H9 (cell line): ENCODE measurements around the gene RABGEF1. TPM values are rescaled to one million over a fixed set of nuclear protein-coding genes. Genes with fewer than 3 reads are reported as not detected.
A peak's percentile ranks its signal among the peaks of the same experiment; 100 is the strongest.

Experiments used
- DNase-seq: peaks from one replicate; pipeline ENCODE4 v3.0.0-alpha.2; 2017
- H2AFZ ChIP-seq: one replicate; pipeline ENCODE4 v1.6.1; 2013; ENCODE audit warnings: mild to moderate bottlenecking, low read length, control low read depth, moderate library complexity
- H2AK5ac ChIP-seq: 2 replicates; pipeline ENCODE4 v1.6.1; 2013; ENCODE audit warnings: low read length, control low read depth, mixed read lengths; ENCODE audit not compliant: insufficient read length
- H2BK120ac ChIP-seq: one replicate; pipeline ENCODE4 v1.6.1; 2013; ENCODE audit warnings: low read depth, mild to moderate bottlenecking, low read length, control low read depth, inconsistent platforms; ENCODE audit not compliant: poor library complexity, severe bottlenecking
- H2BK12ac ChIP-seq: 2 replicates; pipeline ENCODE4 v1.6.1; 2013; ENCODE audit warnings: low read length, control low read depth, mixed read lengths, low read depth; ENCODE audit not compliant: insufficient read length
- H2BK15ac ChIP-seq: 2 replicates; pipeline ENCODE4 v1.6.1; 2013; ENCODE audit warnings: low read depth, low read length, control low read depth
- H2BK20ac ChIP-seq: one replicate; pipeline ENCODE4 v1.6.1; 2013; ENCODE audit warnings: low read depth, mild to moderate bottlenecking, low read length, control low read depth, inconsistent platforms; ENCODE audit not compliant: poor library complexity, severe bottlenecking
- H2BK5ac ChIP-seq: 2 replicates; pipeline ENCODE4 v1.6.1; 2013; ENCODE audit warnings: low read length, control low read depth, mixed read lengths; ENCODE audit not compliant: insufficient read length
- H3K14ac ChIP-seq: 2 replicates; pipeline ENCODE4 v1.6.1; 2013; ENCODE audit warnings: low read length, control low read depth; ENCODE audit not compliant: insufficient read depth
- H3K18ac ChIP-seq: 2 replicates; pipeline ENCODE4 v1.6.1; 2013; ENCODE audit warnings: low read depth, mild to moderate bottlenecking, mixed read lengths, low read length, control low read depth; ENCODE audit not compliant: insufficient read length
- H3K23ac ChIP-seq: 2 replicates; pipeline ENCODE4 v1.6.1; 2013; ENCODE audit warnings: low read length, control low read depth, mixed read lengths, low read depth; ENCODE audit not compliant: insufficient read length
- H3K23me2 ChIP-seq: 2 replicates; pipeline ENCODE4 v1.6.1; 2013; ENCODE audit warnings: low read depth, mild to moderate bottlenecking, mixed read lengths, low read length, control low read depth; ENCODE audit not compliant: insufficient read length, poor library complexity, severe bottlenecking
- H3K27ac ChIP-seq: 2 replicates; pipeline ENCODE4 v1.5.1; 2013; ENCODE audit warnings: low read length, control low read depth, mixed read lengths, low read depth; ENCODE audit not compliant: insufficient read length
- H3K27me3 ChIP-seq: 2 replicates; pipeline ENCODE4 v1.6.1; 2013; ENCODE audit warnings: low read length, control low read depth, inconsistent platforms; ENCODE audit not compliant: insufficient read depth
- H3K4ac ChIP-seq: 2 replicates; pipeline ENCODE4 v1.6.1; 2013; ENCODE audit warnings: low read depth, mild to moderate bottlenecking, control low read depth, inconsistent platforms, low read length, moderate library complexity
- H3K4me1 ChIP-seq: 2 replicates; pipeline ENCODE4 v1.6.1; 2013; ENCODE audit warnings: low read length, control low read depth, inconsistent platforms; ENCODE audit not compliant: insufficient read depth
- H3K4me2 ChIP-seq: 2 replicates; pipeline ENCODE4 v1.6.1; 2013; ENCODE audit warnings: low read length, control low read depth, mixed read lengths; ENCODE audit not compliant: insufficient read length, insufficient read depth
- H3K56ac ChIP-seq: 2 replicates; pipeline ENCODE4 v1.6.1; 2013; ENCODE audit warnings: low read depth, mild to moderate bottlenecking, mixed read lengths, low read length, control low read depth; ENCODE audit not compliant: insufficient read length
- H3K79me1 ChIP-seq: 2 replicates; pipeline ENCODE4 v1.6.1; 2013; ENCODE audit warnings: low read depth, mild to moderate bottlenecking, moderate library complexity, low read length, control low read depth, inconsistent platforms; ENCODE audit not compliant: insufficient read depth, poor library complexity, severe bottlenecking
- H3K79me2 ChIP-seq: 2 replicates; pipeline ENCODE4 v1.6.1; 2013; ENCODE audit warnings: low read length, control low read depth, inconsistent platforms; ENCODE audit not compliant: insufficient read depth
- H3K9ac ChIP-seq: 2 replicates; pipeline ENCODE4 v1.6.1; 2013; ENCODE audit warnings: low read length, control low read depth, mixed read lengths; ENCODE audit not compliant: insufficient read length; ENCODE audit errors: extremely low read depth
- H3K9me3 ChIP-seq: one replicate; pipeline ENCODE4 v1.6.1; 2013; ENCODE audit warnings: low read depth, low read length, inconsistent platforms; ENCODE audit not compliant: control insufficient read depth
- H3T11ph ChIP-seq: one replicate; pipeline ENCODE4 v1.6.1; 2013; ENCODE audit warnings: mild to moderate bottlenecking, low read length, control low read depth, inconsistent platforms
- H4K20me1 ChIP-seq: one replicate; pipeline ENCODE4 v1.6.1; 2013; ENCODE audit not compliant: control insufficient read depth, insufficient read length, insufficient read depth
- H4K5ac ChIP-seq: 2 replicates; pipeline ENCODE4 v1.6.1; 2013; ENCODE audit warnings: low read depth, mild to moderate bottlenecking, mixed read lengths, low read length, control low read depth; ENCODE audit not compliant: insufficient read length
- H4K8ac ChIP-seq: replicated peaks from 2 replicates; pipeline ENCODE4 v1.6.1; 2013; ENCODE audit warnings: low read length, control low read depth, mixed read lengths, low read depth; ENCODE audit not compliant: insufficient read length
- H4K91ac ChIP-seq: 2 replicates; pipeline ENCODE4 v1.6.1; 2013; ENCODE audit warnings: low read depth, mild to moderate bottlenecking, moderate library complexity, mixed read lengths, low read length, control low read depth; ENCODE audit not compliant: insufficient read length
- H3K27ac Mint-ChIP-seq, 3 experiments: 2 replicates in 2 of 3; 3 replicates in 1 of 3; pipeline ENCODE4 v1.8.0; 2020 to 2021; ENCODE audit warnings: mixed read lengths in 3 of 3, mild to moderate bottlenecking in 1 of 3, moderate library complexity in 1 of 3
- H3K27me3 Mint-ChIP-seq: 2 replicates; pipeline ENCODE4 v1.8.0; 2021; ENCODE audit warnings: low read depth, mild to moderate bottlenecking, moderate library complexity, mixed read lengths
- H3K36me3 Mint-ChIP-seq, 3 experiments: 2 replicates in 2 of 3; 3 replicates in 1 of 3; pipeline ENCODE4 v1.8.0; 2020 to 2021; ENCODE audit warnings: low read depth in 3 of 3, mixed read lengths in 3 of 3; ENCODE audit not compliant: insufficient read depth in 1 of 3
- H3K4me1 Mint-ChIP-seq, 2 experiments: 2 replicates each; pipeline ENCODE4 v1.8.0; 2020; ENCODE audit warnings: mixed read lengths in 2 of 2
- H3K4me3 Mint-ChIP-seq, 2 experiments: 2 replicates in 1 of 2; 3 replicates in 1 of 2; pipeline ENCODE4 v1.8.0; 2020 to 2021; ENCODE audit warnings: mild to moderate bottlenecking in 2 of 2, mixed read lengths in 2 of 2, moderate library complexity in 1 of 2
- H3K9me3 Mint-ChIP-seq, 2 experiments: 2 replicates in 1 of 2; 3 replicates in 1 of 2; pipeline ENCODE4 v1.8.0; 2020; ENCODE audit warnings: mild to moderate bottlenecking in 2 of 2, mixed read lengths in 2 of 2, moderate library complexity in 1 of 2
- WGBS: extraction: QIAGEN DNeasy Blood & Tissue Kit; methylation state at CpG from one replicate; pipeline ENCODE4 v1.1.7; 2013; ENCODE audit warnings: missing lambda C conversion rate, low lambda C conversion rate, mixed read lengths; ENCODE audit not compliant: insufficient read length; ENCODE audit errors: extremely low coverage; 5-methylcytosine and 5-hydroxymethylcytosine counted together
- total RNA-seq: library from RNA; stranded (reverse); gene quantifications from 2 replicates; pipeline ENCODE4 v1.2.1, GENCODE V29; 2021
- TF ChIP-seq, protein P1 (sequence below): fragments of 200-600 bp; sonication (generic); conservative IDR thresholded peaks from 3 replicates; pipeline ENCODE4 v1.8.0; 2021; ENCODE audit warnings: antibody characterized with exemption, mild to moderate bottlenecking

Gene RABGEF1
- total RNA-seq, 1 experiment from 2014 or later: 17.3 TPM

DNA sequence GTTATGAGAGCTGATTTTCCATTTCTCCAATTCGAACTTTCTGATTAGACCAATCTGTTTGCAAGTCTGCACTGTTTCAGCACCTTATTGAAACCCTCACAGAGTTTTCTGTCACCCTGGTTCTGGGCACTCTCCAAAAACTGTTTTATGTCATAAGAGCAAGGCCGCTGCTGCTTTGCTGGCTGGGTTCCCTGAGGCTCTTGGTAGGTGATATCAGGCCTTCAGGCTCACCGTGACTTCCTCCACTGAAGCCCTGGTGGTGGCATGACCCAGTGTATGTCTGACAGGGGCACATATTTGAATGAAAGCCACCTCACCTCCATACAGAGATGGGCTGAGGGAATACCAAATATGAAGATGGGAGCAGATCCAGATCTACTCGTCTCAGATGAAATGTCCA lies 8.3 kb downstream of the RABGEF1 start:
- no peak overlapping the region for H3K4me3 Mint-ChIP-seq
- no peak overlapping the region for H3K9ac ChIP-seq

More for the DNA sequence above, 8.3 kb downstream of the RABGEF1 start:
- H4K20me1 ChIP-seq: no peaks in the 10 kb centered on the region
- H2AK5ac ChIP-seq: no peak overlapping the region
- Mint-ChIP-seq H3K9me3 (no peaks in the 10 kb centered on the region), H3K27ac (peak overlapping the region in 2 of 3 experiments; percentile 15 to 16; a peak in 1 of 7 replicates), H3K36me3 (peaks cover 0 to 10% (median 4%) of the 10 kb centered on the region in 3 experiments; a peak in 2 of 7 replicates), H3K27me3 (no peaks in the 10 kb centered on the region), H3K4me1 (no peaks in the 10 kb centered on the region)
- H3K27ac ChIP-seq: no peak overlapping the region
- no peak overlapping the region for H4K8ac ChIP-seq
- TF ChIP-seq, protein P1, sequence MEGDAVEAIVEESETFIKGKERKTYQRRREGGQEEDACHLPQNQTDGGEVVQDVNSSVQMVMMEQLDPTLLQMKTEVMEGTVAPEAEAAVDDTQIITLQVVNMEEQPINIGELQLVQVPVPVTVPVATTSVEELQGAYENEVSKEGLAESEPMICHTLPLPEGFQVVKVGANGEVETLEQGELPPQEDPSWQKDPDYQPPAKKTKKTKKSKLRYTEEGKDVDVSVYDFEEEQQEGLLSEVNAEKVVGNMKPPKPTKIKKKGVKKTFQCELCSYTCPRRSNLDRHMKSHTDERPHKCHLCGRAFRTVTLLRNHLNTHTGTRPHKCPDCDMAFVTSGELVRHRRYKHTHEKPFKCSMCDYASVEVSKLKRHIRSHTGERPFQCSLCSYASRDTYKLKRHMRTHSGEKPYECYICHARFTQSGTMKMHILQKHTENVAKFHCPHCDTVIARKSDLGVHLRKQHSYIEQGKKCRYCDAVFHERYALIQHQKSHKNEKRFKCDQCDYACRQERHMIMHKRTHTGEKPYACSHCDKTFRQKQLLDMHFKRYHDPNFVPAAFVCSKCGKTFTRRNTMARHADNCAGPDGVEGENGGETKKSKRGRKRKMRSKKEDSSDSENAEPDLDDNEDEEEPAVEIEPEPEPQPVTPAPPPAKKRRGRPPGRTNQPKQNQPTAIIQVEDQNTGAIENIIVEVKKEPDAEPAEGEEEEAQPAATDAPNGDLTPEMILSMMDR: no peak
- H2BK15ac ChIP-seq: no peak overlapping the region
- no peaks in the 10 kb centered on the region for H3K23me2 ChIP-seq
- no peak overlapping the region for H2BK20ac ChIP-seq
- H3K79me1 ChIP-seq: peaks cover 9% of the 10 kb centered on the region
- H3K4ac ChIP-seq: no peak overlapping the region
- no peak overlapping the region for H3K4me2 ChIP-seq
- H2AFZ ChIP-seq: no peak overlapping the region
- H3K23ac ChIP-seq: no peak overlapping the region
- H4K5ac ChIP-seq: no peak overlapping the region
- H4K91ac ChIP-seq: no peak overlapping the region
- WGBS: no CpG with 5 or more reads among the region's 4 CpGs
- H2BK120ac ChIP-seq: no peak overlapping the region
- H3T11ph ChIP-seq: no peak overlapping the region
- peaks cover 4% of the 10 kb centered on the region; the same call in 1 of the 2 replicates for H3K79me2 ChIP-seq
- no peak overlapping the region for H2BK5ac ChIP-seq
- no peak overlapping the region for H3K56ac ChIP-seq
- no peak for DNase-seq
- H3K4me1 ChIP-seq: no peaks in the 10 kb centered on the region
- H3K27me3 ChIP-seq: no peaks in the 10 kb centered on the region
- H2BK12ac ChIP-seq: no peak overlapping the region
- no peaks in the 10 kb centered on the region for H3K9me3 ChIP-seq
- no peak overlapping the region for H3K18ac ChIP-seq
- no peak overlapping the region for H3K14ac ChIP-seq
